Measurements from ENCODE around the gene STEAP2. TPM values are rescaled to one million over a fixed set of nuclear protein-coding genes. Genes with fewer than 3 reads are reported as not detected.

The STEAP2 gene
- total RNA-seq, 1 experiment from 2014 or later = 17.0 TPM

GRCh38 chr7:90166153-90166552 is 45.4 kb upstream of the STEAP2 start (continued):
- TF ChIP-seq RELA (CRISPR knock-in tag; IDR thresholded peaks at IDR 0.05; ENCODE audit: borderline replicate concordance) (no peak), ZMAT4 (CRISPR knock-in tag; IDR thresholded peaks at IDR 0.05) (no peak), ZNF396 (CRISPR knock-in tag; IDR thresholded peaks at IDR 0.05; ENCODE audit: borderline replicate concordance) (no peak), NR1H2 (CRISPR knock-in tag; IDR thresholded peaks at IDR 0.05) (no peak), STAT6 (CRISPR knock-in tag; conservative IDR thresholded peaks at IDR 0.05; ENCODE audit: low read depth) (no peak), EMX1 (CRISPR knock-in tag; IDR thresholded peaks at IDR 0.05) (no peak), TP53 (CRISPR knock-in tag; IDR thresholded peaks at IDR 0.05) (no peak), OVOL2 (CRISPR knock-in tag; IDR thresholded peaks at IDR 0.05; ENCODE audit: borderline replicate concordance) (no peak), ZNF671 (CRISPR knock-in tag; IDR thresholded peaks at IDR 0.05) (no peak), PRRX2 (CRISPR knock-in tag; IDR thresholded peaks at IDR 0.05) (no peak), GABPB1 (CRISPR knock-in tag; IDR thresholded peaks at IDR 0.05) (no peak)

GRCh38 chr7:90167361-90167760 is 44.2 kb upstream of the STEAP2 start:
- Mint-ChIP-seq H3K27me3 (ENCODE audit: low read depth) (no peaks in the 10 kb centered on the region), H3K9me3 (peaks cover 4% of the 10 kb centered on the region), H3K4me1 (no peaks in the 10 kb centered on the region), H3K27ac (no peak overlapping the region), H3K36me3 (peaks cover 2% of the 10 kb centered on the region; the same call in 1 of the 2 replicates), H3K4me3 (no peak overlapping the region)
- no peak for DNase-seq (ENCODE audit: low spot score)
- ATAC-seq = no peak
- no peak for TF ChIP-seq FOXP4 (CRISPR knock-in tag; IDR thresholded peaks at IDR 0.05)
- TF ChIP-seq ESRRA (CRISPR knock-in tag; IDR thresholded peaks at IDR 0.05; ENCODE audit: borderline replicate concordance) = no peak
- no peak for TF ChIP-seq ATF3 (CRISPR knock-in tag; conservative IDR thresholded peaks at IDR 0.05)
- no peak for TF ChIP-seq CREB1 (CRISPR knock-in tag; IDR thresholded peaks at IDR 0.05)
- no peak for TF ChIP-seq ATF6 (CRISPR knock-in tag; IDR thresholded peaks at IDR 0.05)
- TF ChIP-seq CREM (CRISPR knock-in tag; IDR thresholded peaks at IDR 0.05) = no peak
- TF ChIP-seq GTF2I (CRISPR knock-in tag; conservative IDR thresholded peaks at IDR 0.05) = no peak
- ChIA-PET CTCF (interaction anchor here (0.9 kb wide), 1 partner anchor 78 kb away, joined by 3 read pairs; no protein-coding TSS in a partner anchor), POLR2A (no interaction called here)

- Mint-ChIP-seq H3K27ac (no peak overlapping the region), H3K27me3 (ENCODE audit: low read depth) (no peaks in the 10 kb centered on the region)
These were observed 41.6 kb upstream of the STEAP2 start for GRCh38 chr7:90169891-90170290.

More at GRCh38 chr7:90169891-90170290, 41.6 kb upstream of the STEAP2 start:
- TF ChIP-seq JAZF1 (CRISPR knock-in tag; IDR thresholded peaks at IDR 0.05) (no peak), GABPB1 (CRISPR knock-in tag; IDR thresholded peaks at IDR 0.05) (no peak), ATF3 (CRISPR knock-in tag; conservative IDR thresholded peaks at IDR 0.05) (no peak)
- no peak for DNase-seq (ENCODE audit: low spot score)
- peaks cover 2% of the 10 kb centered on the region; the same call in 1 of the 2 replicates for H3K36me3 Mint-ChIP-seq
- no peaks in the 10 kb centered on the region for H3K4me1 Mint-ChIP-seq
- no peak overlapping the region for H3K4me3 Mint-ChIP-seq
- H3K9me3 Mint-ChIP-seq = peaks cover 4% of the 10 kb centered on the region
- POLR2A ChIA-PET = no interaction called here
- ATAC-seq = no peak
- CTCF ChIA-PET = no interaction called here
